Astrocyte (in vitro differentiated cells and primary cell): ENCODE results near the gene POU4F1. TPM values are rescaled to one million over a fixed set of nuclear protein-coding genes. Genes with fewer than 3 reads are reported as not detected.
A peak's percentile ranks its signal among the peaks of the same experiment; 100 is the strongest.

ENCODE experiments used
- DNase-seq: peaks from one replicate; pipeline ENCODE4 v3.0.0-alpha.2; 2010; ENCODE audit warnings: low read depth
- FAIRE-seq: peaks from 2 replicates; lab custom pipeline; 2011; peaks lifted over from hg19 to GRCh38; lab: Jason Lieb, UNC
- H2AFZ ChIP-seq: 2 replicates; pipeline ENCODE4 v1.6.0; 2012; ENCODE audit warnings: low read depth, low read length, inconsistent platforms
- H3K27ac ChIP-seq: 2 replicates; pipeline ENCODE4 v1.5.1; 2011; ENCODE audit warnings: low read depth, low read length, inconsistent platforms
- H3K27me3 ChIP-seq: 2 replicates; pipeline ENCODE4 v1.6.0; 2011; ENCODE audit warnings: low read length, inconsistent platforms; ENCODE audit not compliant: insufficient read depth
- H3K36me3 ChIP-seq: 2 replicates; pipeline ENCODE4 v1.5.1; 2011; ENCODE audit warnings: low read length, inconsistent platforms; ENCODE audit not compliant: insufficient read depth
- H3K4me1 ChIP-seq: 2 replicates; pipeline ENCODE4 v1.5.1; 2011; ENCODE audit warnings: low read length, inconsistent platforms; ENCODE audit not compliant: insufficient read depth
- H3K4me2 ChIP-seq: 2 replicates; pipeline ENCODE4 v1.6.0; 2012; ENCODE audit warnings: low read length, inconsistent platforms
- H3K4me3 ChIP-seq: 2 replicates; pipeline ENCODE4 v1.5.1; 2011; ENCODE audit warnings: low read depth, mild to moderate bottlenecking, low read length, inconsistent platforms; ENCODE audit not compliant: insufficient read depth
- H3K79me2 ChIP-seq: 2 replicates; pipeline ENCODE4 v1.6.0; 2012; ENCODE audit warnings: mild to moderate bottlenecking, low read length, inconsistent platforms; ENCODE audit not compliant: insufficient read depth
- H3K9ac ChIP-seq: 2 replicates; pipeline ENCODE4 v1.6.0; 2012; ENCODE audit warnings: mild to moderate bottlenecking, low read length, inconsistent platforms
- H3K9me3 ChIP-seq: 2 replicates; pipeline ENCODE4 v1.5.1; 2012; ENCODE audit warnings: low read depth, mild to moderate bottlenecking, low read length, inconsistent platforms; ENCODE audit not compliant: insufficient read depth
- H4K20me1 ChIP-seq: 2 replicates; pipeline ENCODE4 v1.6.0; 2012; ENCODE audit warnings: low read length, inconsistent platforms; ENCODE audit not compliant: insufficient read depth
- H3K27ac Mint-ChIP-seq: one replicate; pipeline ENCODE4 v1.8.0; 2021; ENCODE audit warnings: mild to moderate bottlenecking, mixed read lengths; ENCODE audit not compliant: unreplicated experiment
- H3K27me3 Mint-ChIP-seq: one replicate; pipeline ENCODE4 v1.8.0; 2021; ENCODE audit warnings: low read depth, mixed read lengths; ENCODE audit not compliant: unreplicated experiment
- H3K36me3 Mint-ChIP-seq: one replicate; pipeline ENCODE4 v1.8.0; 2021; ENCODE audit warnings: low read depth, mixed read lengths; ENCODE audit not compliant: unreplicated experiment
- H3K4me1 Mint-ChIP-seq: one replicate; pipeline ENCODE4 v1.8.0; 2021; ENCODE audit warnings: low read depth, mixed read lengths; ENCODE audit not compliant: unreplicated experiment
- H3K4me3 Mint-ChIP-seq: one replicate; pipeline ENCODE4 v1.8.0; 2021; ENCODE audit warnings: mild to moderate bottlenecking, moderate library complexity, mixed read lengths; ENCODE audit not compliant: unreplicated experiment
- H3K9me3 Mint-ChIP-seq: one replicate; pipeline ENCODE4 v1.8.0; 2021; ENCODE audit warnings: mild to moderate bottlenecking, mixed read lengths; ENCODE audit not compliant: unreplicated experiment
- EZH2 ChIP-seq: IDR thresholded peaks from 2 replicates; pipeline ENCODE4 v1.6.1; 2012; ENCODE audit warnings: mild to moderate bottlenecking, low read length, inconsistent platforms; ENCODE audit not compliant: insufficient read depth
- total RNA-seq: library from RNA; stranded (reverse); gene quantifications from 2 replicates; pipeline ENCODE4 v1.2.1, GENCODE V29; 2021
- TF ChIP-seq, protein P1 (sequence below): IDR thresholded peaks from 2 replicates; pipeline ENCODE4 v1.5.1; 2011; ENCODE audit warnings: low read depth, mild to moderate bottlenecking, inconsistent platforms, low read length, moderate library complexity; ENCODE audit not compliant: insufficient read depth

The POU4F1 gene
- total RNA-seq, 1 donor from 2014 or later = not detected

DNA sequence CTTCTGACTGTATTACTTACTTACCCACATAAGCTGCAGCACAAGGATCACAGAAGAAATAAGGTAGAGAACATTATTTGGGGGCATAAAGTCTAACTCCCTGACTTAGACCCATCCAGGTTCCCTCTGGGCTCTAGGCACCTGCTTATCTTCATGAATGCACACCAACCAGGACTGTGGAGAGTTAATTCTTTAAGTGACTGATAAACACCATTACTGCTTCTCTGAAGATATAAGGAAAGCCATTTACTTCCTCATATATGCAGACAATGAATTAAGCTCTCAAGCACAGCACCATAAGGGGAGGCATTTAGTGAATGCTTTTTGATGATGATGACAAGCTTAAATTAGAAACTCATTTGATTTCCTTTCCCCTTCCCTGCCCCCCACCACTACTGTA is 33.1 kb upstream of the POU4F1 start:
- no peak overlapping the region for H3K27ac Mint-ChIP-seq
- no peak overlapping the region for H3K4me3 Mint-ChIP-seq
- peaks cover 4% of the 10 kb centered on the region for H3K36me3 Mint-ChIP-seq
- no peaks in the 10 kb centered on the region for H3K27me3 ChIP-seq
- no peak overlapping the region for H3K27ac ChIP-seq
- no peaks in the 10 kb centered on the region for H3K9me3 Mint-ChIP-seq
- H3K79me2 ChIP-seq = no peaks in the 10 kb centered on the region
- no peak overlapping the region for H3K4me3 ChIP-seq
- no peaks in the 10 kb centered on the region for H4K20me1 ChIP-seq
- no peak overlapping the region for H2AFZ ChIP-seq
- H3K4me1 Mint-ChIP-seq = no peaks in the 10 kb centered on the region
- H3K9ac ChIP-seq = no peak overlapping the region
- H3K36me3 ChIP-seq = peaks cover 15% of the 10 kb centered on the region
- TF ChIP-seq, protein P1, sequence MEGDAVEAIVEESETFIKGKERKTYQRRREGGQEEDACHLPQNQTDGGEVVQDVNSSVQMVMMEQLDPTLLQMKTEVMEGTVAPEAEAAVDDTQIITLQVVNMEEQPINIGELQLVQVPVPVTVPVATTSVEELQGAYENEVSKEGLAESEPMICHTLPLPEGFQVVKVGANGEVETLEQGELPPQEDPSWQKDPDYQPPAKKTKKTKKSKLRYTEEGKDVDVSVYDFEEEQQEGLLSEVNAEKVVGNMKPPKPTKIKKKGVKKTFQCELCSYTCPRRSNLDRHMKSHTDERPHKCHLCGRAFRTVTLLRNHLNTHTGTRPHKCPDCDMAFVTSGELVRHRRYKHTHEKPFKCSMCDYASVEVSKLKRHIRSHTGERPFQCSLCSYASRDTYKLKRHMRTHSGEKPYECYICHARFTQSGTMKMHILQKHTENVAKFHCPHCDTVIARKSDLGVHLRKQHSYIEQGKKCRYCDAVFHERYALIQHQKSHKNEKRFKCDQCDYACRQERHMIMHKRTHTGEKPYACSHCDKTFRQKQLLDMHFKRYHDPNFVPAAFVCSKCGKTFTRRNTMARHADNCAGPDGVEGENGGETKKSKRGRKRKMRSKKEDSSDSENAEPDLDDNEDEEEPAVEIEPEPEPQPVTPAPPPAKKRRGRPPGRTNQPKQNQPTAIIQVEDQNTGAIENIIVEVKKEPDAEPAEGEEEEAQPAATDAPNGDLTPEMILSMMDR = no peak
- TF ChIP-seq EZH2 = no peak
- no peak for DNase-seq
- FAIRE-seq = no peak
- H3K27me3 Mint-ChIP-seq = no peaks in the 10 kb centered on the region
- no peak overlapping the region for H3K4me2 ChIP-seq
- H3K4me1 ChIP-seq = no peaks in the 10 kb centered on the region
- no peaks in the 10 kb centered on the region for H3K9me3 ChIP-seq

DNA sequence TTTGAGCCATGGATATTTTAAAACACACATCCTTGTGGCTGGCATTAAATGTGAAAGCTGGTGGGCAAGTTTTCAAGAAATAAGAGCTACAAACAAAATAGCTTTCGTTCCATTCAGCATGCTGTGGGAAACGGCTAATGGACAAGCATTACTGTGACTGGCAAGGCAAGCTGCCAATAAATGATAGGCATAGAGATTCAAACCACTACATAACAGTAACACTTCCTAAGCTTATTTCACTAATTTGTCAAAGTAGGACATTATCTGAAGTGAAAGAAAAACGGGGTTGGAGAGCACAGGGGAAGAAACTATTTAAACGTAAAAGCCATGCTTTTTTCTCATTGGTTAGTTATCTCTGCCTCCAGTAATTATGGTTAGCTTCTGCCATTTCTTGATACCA is 29.6 kb upstream of the POU4F1 start:
- no peak overlapping the region for H3K4me3 Mint-ChIP-seq
- Histone ChIP-seq H3K79me2 (no peaks in the 10 kb centered on the region), H3K36me3 (peaks cover 21% of the 10 kb centered on the region), H3K4me2 (no peak overlapping the region), H3K4me1 (no peaks in the 10 kb centered on the region), H3K27me3 (no peaks in the 10 kb centered on the region), H3K4me3 (no peak overlapping the region), H3K9ac (no peak overlapping the region), H4K20me1 (no peaks in the 10 kb centered on the region), H2AFZ (no peak overlapping the region), H3K27ac (no peak overlapping the region), H3K9me3 (no peaks in the 10 kb centered on the region)
- H3K36me3 Mint-ChIP-seq = peaks cover 2% of the 10 kb centered on the region
- no peak overlapping the region for H3K27ac Mint-ChIP-seq
- DNase-seq (peak; percentile 78), FAIRE-seq (no peak)
- no peaks in the 10 kb centered on the region for H3K4me1 Mint-ChIP-seq
- H3K27me3 Mint-ChIP-seq = no peaks in the 10 kb centered on the region
- TF ChIP-seq, protein P1 = no peak
- no peak for TF ChIP-seq EZH2
- H3K9me3 Mint-ChIP-seq = no peaks in the 10 kb centered on the region

DNA sequence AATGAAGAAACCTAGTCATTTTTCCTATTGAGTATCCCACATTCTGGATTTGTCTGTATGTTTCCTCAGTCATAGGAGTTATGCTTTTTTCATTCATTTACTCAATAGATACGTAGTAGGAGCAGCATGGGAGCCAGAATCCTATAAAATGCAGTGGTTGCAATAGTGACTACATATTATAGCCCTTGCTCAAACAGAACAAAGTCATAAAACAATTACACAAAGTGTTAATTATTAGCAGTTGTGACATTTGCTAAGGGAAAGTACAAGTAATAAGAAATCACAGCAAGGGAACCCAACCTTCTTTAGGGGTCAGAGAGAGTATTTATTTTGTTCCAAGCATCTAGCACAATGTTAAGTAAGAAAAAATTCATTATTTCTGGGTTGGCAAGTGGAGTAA is 27.7 kb upstream of the POU4F1 start:
- Mint-ChIP-seq H3K36me3 (peaks cover 7% of the 10 kb centered on the region), H3K27me3 (no peaks in the 10 kb centered on the region), H3K9me3 (no peaks in the 10 kb centered on the region), H3K27ac (no peak overlapping the region), H3K4me1 (no peaks in the 10 kb centered on the region), H3K4me3 (no peak overlapping the region)
- Histone ChIP-seq H3K4me3 (no peak overlapping the region), H3K4me1 (no peaks in the 10 kb centered on the region), H3K4me2 (no peak overlapping the region), H4K20me1 (no peaks in the 10 kb centered on the region), H3K36me3 (peaks cover 21% of the 10 kb centered on the region), H3K79me2 (no peaks in the 10 kb centered on the region), H3K9ac (no peak overlapping the region), H2AFZ (no peak overlapping the region), H3K27ac (no peak overlapping the region), H3K9me3 (no peaks in the 10 kb centered on the region), H3K27me3 (no peaks in the 10 kb centered on the region)
- no peak for DNase-seq
- TF ChIP-seq EZH2 = no peak
- TF ChIP-seq, protein P1 = no peak
- no peak for FAIRE-seq
